Fibroblast of skin of scalp (primary cell): ENCODE measurements around the gene ZDHHC5.
A peak's percentile ranks its signal among the peaks of the same experiment; 100 is the strongest.

Source experiments
- DNase-seq: peaks from one replicate; pipeline ENCODE4 v3.0.0-alpha.2; 2013

Gene ZDHHC5

GRCh38 chr11:57732661-57733060 lies 64.7 kb downstream of the ZDHHC5 start:
- no peak for DNase-seq

GRCh38 chr11:57735619-57736298 lies 67.8 kb downstream of the ZDHHC5 start:
- DNase-seq, result no peak

- DNase-seq, result peak; percentile 97
These were observed 73.5 kb downstream of the ZDHHC5 start, which contains the start of gene SELENOH for GRCh38 chr11:57741132-57742086. Gene SELENOH (plus strand): TSS chr11:57741491. CDS start chr11:57741596, 105 bp downstream.

- no peak for DNase-seq
These were observed 74.2 kb downstream of the ZDHHC5 start for GRCh38 chr11:57742087-57742452.

- no peak for DNase-seq
These were observed 76.4 kb downstream of the ZDHHC5 start for GRCh38 chr11:57744357-57744756.

GRCh38 chr11:57745206-57745605 lies 77.3 kb downstream of the ZDHHC5 start:
- DNase-seq, result no peak

- DNase-seq, result no peak
These were observed 79.0 kb downstream of the ZDHHC5 start for GRCh38 chr11:57746920-57747319.
